ENCODE results near the gene SNX32.
"Not testable (repeated sequence)": the region's sequence is repeated elsewhere in the genome, so short reads cannot be mapped to it uniquely, and the experiment has no call there.

Gene SNX32

DNA sequence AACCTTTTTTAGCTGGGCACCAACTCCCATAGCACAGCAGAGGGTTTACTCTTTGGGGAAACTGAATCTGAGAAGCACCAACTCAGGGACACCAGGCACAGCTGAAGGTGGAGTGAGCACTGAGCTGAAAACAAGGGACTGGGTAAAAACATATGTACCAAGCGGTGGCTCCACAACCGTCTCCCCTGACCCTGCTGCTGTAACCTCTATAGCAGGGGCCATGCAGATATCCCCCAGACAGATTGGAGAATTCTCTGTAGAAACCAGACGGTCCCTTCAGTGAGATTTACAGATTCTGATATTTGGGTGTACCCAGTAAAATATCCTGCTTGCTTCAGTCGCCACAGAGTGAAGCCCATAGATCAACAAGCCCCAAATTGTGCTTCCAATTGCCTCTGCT is 4.3 kb upstream of the SNX32 start:
- no peak for DNase-seq

DNA sequence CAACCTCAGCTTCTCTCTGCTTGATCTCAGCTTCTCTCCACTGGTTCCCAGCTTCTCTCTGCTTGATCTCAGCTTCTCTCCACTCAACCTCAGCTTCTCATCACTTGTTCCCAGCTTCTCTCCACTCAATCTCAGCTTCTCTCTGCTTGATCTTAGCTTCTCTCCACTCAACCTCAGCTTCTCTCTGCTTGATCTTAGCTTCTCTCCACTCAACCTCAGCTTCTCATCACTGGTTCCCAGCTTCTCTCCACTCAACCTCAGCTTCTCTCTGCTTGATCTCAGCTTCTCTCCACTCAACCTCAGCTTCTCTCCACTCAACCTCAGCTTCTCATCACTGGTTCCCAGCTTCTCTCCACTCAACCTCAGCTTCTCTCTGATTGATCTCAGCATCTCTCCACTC is 1.5 kb upstream of the SNX32 start:
- DNase-seq = not testable (repeated sequence)

DNA sequence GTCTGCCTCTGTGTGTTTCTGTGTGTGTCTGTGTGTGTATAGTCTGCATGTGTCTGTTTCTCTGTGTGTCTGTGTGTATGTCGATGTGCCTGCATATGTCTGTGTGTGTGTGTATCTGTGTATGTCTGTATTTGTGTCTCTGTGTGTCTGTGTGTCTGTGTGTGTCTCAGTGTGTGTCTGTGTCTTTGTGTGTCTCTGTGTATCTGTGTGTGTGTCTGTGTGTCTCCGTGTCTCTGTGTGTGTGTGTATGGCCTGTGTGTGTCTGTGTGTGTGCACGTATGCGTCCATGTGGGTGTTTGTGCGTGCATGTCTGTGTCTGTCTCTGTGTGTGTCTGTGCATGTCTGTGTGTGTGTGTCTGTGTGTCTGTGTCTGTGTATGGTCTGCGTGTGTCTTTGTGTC is 439 bp downstream of the SNX32 start:
- no peak for DNase-seq

DNA sequence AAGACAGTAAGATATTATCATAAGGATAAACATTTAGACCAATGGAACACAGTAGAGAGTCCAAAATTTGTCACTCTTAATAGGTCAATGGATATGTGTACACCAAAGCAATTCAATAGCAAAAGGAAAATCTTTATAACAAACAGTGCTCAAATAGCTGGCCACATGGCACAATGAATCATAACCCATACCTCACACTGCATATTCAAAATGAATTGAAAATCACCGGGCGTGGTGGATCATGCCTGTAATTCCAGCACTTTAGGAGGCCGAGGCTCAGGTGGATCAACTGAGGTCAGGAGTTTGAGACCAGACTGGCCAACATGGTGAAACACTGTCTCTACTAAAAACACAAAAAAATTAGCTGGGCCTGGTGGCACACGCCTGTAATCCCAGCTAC is 8.4 kb downstream of the SNX32 start:
- DNase-seq = no peak

DNA sequence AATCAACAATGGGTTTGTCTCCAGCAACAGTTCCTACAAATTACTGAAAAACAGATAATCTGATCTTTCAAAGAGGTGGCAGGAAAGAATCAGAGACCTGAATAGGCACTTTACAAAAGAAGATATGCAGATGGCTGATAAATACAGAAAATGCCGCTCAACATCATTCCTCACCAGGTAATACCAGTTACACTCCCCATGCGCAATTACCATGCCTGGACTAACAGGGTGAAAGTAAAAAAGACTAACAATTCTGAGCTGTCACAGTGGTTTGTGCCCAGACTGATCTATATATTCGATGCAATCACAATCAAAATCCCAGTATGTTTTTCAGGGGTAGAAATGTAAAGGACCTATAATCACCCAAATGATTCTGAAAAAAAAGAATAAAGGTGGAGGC is 10.0 kb downstream of the SNX32 start:
- no peak for DNase-seq

DNA sequence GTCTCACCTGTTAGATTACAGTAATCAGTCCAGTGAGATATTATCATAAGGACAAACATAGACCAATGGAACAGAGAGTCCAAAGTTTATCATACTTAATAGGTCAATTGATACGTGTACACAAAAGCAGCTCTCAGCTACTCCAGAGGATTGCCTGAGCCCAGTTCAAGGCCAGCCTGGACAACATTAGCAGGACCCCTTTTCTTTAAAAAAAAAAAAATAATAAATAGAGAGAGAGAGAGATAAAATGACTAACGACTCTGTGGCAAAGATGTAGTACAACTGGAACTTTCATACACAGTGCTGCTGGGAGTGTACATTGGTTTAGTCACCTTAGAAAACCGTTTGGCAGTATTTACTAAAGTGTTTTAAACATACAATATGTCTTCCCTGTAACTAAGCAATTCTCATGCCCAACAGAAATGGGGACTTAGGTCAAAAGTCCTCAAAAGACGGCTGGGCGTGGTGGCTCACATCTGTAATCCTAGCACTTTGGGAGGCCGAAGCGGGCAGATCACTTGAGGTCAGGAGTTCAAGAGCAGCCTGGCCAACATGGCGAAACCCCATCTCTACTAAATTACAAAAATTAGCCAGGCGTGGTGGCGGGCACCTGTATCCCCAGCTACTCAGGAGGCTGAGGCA is 10.6 kb downstream of the SNX32 start:
- DNase-seq = no peak

DNA sequence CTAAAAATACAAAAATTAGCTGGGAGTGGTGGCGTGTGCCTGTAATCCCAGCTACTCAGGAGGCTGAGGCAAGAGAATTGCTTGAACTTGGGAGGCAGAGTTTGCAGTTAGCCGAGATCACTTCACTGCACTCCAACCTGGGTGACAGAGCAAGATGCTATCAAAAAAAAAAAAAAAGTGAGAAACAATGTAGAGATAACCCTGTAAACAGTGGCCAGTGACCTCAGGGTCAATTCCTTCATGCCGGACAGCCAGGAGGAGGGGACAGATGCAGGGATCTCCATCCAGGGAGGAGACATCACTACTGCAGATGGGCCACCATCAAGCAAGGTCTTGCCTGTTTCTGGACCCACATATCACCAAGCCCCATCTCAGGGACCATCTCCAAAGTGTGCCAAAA is 14.0 kb downstream of the SNX32 start:
- DNase-seq = no peak

DNA sequence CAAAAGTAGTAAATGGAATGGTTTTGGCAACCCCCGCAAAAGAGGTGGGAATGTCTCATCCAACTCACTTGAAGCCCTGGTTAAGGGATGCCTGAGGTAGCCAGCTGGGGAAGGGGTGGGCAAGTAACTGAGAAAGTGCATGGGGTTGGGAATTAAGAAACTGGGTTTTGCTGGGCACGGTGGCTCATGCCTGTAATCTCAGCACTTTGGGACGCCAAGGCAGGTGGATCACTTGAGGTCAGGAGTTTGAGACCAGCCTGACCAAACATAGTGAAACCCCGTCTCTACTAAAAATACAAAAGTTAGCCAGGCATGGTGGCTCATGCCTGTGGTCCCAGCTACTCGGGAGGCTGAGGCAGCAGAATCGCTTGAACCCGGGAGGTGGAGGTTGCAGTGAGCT is 14.9 kb downstream of the SNX32 start:
- DNase-seq = not testable (repeated sequence)

DNA sequence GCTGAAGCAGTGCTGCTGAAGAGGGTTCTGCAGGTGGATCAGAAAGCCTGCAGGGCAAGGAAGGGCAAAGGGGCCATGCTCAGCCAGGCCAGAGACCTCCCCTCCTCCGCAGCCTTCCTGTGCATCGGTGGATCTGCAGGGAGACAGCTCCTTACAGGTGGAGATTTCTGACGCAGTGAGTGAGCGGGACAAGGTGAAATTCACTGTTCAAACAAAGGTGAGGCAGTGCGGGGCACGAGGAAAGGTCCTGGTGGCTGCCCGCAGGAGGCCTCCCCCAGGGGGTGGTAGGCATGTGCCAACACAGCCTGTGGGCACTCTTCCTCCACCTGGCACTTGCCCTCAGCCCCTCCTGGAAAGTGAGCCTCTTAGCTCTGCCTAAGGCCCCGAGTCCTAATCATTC is 15.6 kb downstream of the SNX32 start:
- no peak for DNase-seq

DNA sequence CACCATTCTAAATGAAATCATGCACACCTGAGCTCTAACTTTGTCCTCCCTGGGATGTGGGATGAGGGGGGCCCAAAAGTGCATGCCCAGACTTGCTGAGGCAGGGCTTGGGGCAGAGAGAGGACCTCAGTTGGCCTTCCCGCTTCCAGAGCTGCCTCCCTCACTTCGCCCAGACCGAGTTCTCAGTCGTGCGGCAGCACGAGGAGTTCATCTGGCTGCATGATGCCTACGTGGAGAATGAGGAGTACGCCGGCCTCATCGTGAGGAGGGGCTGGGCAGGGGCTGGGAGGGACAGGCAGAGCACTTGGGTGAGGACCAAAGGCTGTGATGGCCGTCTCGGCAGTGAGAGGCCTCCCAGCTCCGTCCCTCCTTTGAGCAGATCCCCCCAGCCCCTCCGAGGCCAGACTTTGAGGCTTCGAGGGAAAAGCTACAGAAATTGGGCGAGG is 16.0 kb downstream of the SNX32 start:
- no peak for DNase-seq

DNA sequence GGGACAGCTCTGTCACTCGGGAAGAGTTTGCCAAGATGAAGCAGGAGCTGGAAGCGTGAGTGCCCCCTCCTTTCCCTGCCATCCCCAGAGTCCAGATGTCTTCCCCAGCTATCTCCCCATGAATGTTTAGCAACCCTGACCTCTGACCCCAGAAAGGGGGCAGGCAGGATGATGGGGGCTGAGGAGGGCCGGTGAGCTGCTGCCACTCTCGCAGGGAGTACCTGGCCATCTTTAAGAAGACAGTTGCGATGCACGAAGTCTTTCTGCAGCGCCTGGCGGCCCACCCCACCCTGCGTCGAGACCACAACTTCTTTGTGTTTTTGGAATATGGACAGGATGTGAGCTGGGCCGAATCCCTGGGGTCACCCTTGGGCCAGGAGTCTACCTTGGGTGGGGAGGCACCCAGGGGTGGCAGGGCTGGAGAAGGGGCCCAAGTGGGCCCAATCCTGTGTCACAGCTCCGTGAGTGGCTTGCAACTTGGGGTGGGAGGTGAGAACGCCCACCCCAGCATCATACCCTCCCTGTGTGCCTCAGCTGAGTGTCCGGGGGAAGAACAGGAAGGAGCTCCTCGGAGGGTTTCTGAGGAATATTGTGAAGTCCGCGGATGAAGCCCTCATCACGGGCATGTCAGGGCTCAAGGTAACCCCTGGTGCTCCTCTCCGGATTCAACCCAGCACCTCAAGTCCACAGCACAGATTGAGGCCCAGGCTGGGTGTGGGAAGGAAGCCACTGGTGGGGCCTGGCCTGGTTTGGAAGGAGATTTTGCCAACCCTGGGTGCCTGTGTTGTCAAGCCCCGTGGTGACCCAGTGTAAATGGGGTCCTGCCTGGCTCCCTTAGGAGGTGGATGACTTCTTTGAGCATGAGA is 16.7 kb downstream of the SNX32 start:
- DNase-seq = no peak

DNA sequence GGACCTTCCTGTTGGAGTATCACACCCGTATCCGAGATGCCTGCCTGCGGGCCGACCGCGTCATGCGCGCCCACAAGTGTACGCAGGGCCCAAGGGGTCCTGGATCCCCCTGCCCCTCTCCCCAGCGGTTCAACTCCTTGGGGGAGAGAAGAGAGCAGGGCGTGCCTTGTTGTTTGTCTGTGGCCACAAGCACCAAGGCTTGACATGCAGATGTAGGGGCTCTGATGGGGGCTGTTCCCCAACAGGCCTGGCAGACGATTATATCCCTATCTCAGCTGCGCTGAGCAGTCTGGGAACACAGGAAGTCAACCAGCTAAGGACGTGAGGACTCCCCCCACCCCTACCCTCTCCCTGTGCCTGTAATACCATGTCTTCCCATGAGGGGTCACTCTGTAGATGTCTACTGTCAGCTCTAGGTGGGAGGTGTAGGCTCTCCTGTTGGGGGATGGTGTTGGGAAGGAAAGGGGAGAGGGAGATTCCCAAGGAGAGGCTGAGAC is 17.4 kb downstream of the SNX32 start:
- DNase-seq = no peak

DNA sequence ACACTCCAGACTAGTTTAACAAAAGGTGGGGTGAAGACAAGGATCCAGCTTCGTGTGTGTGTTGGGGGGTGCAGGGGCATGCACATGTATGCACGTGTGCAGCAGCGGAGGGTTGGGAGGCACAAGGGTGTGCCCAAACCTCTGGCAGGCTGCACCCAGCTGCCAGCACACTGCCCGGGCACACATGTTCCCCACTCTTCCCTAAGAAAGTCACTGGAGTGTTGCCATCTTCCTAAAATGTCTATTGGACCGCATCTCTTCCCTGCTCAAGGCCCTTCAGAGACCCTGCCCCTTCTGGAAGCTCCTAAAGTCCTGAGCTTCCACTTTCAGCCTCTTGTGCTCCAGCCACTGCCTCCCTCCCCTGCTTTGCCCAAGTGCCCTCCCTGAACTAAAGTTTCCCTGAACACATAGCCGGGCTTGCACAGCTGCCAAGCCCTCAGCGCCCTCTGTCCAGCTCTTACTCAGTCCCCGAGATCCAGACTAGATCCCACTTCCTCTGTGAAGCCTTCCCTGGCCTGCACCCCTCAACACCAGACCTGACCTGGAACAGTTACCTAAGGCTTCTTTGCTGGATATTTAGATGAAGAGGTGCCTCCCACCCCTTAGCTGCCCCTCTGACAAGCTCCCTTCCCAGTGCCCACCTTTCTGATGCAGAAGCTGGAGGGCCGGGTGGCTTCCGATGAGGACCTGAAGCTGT is 18.2 kb downstream of the SNX32 start:
- DNase-seq = no peak

DNA sequence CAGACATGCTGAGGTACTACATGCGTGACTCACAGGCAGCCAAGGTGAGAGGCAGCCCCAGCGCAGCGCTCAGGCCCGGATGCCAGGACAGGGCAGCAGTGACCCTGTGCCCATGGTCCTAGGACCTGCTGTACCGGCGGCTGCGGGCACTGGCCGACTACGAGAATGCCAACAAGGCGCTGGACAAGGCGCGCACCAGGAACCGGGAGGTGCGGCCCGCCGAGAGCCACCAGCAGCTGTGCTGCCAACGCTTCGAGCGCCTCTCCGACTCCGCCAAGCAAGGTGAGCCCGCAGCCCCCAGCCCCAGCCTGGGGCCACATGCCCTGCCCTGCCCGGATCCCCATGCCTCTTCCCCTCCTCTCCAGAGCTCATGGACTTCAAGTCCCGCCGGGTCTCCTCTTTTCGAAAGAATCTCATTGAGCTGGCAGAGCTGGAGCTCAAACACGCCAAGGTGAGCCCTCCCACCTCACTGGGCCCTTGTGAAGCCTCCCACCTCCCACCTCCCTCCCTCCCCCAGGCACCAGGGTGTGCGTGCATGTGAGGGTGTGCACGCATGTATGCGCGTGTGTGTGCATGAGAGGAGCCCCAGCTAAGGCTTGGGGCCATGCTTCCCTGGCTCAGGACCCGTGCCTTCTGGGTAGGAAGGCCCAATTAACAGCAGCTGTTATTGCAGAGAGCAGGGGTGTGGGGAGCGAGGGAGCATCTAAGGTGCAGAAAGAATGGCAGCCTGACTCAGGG is 18.9 kb downstream of the SNX32 start:
- no peak for DNase-seq

DNA sequence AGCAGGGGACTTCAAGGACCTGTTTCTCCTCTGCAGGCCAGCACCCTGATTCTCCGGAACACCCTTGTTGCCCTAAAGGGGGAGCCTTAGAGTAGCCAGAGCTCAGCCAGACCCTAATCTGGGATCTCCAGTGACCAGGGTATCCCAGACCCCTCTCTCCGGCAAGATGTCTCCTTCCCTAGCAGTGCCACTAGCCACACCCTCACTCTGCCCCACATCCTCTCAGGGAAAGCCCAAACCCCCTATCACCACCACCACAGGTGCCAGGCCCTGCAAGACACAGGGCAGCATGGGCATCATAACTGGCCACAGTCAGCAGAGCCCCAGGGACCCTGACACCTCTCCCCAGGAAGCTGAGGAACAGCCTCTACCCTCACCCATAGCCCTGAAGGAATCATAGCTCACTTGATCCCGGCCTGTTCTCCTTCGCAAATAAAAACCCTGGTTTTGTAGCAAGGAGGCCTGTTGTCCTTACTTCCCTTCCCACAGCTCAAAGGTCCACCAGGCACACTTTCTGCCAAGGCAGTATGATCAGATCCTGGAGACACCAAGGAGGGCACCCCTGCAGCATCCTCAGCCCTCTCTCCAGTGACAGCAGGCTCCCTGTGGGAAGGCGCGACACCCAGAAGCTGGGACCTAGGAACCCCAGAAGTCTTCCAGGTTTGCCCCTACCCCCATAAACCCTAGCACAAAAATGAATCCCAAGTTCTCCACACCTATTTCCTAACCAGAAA is 19.6 kb downstream of the SNX32 start:
- no peak for DNase-seq

DNA sequence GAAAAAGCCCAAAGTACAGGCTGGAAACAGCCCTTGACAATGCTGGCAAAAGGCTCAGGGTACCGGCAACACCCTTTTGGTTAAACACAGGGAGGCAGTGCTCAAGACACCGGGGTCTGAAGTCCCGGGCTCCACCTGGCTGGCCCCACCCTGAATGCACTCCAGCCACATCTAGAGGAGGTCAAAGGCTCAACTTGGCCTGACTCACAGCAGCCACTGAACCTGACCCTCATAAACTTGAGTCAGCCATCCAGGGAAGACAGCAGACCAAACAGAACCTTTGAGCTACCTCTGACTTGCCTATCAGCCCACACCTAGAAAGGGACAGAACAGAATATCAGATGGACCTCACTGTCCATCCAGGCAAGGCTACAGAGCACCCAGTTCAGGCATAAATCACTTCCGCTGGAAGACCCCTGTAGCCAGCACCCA is 20.4 kb downstream of the SNX32 start:
- no peak for DNase-seq

DNA sequence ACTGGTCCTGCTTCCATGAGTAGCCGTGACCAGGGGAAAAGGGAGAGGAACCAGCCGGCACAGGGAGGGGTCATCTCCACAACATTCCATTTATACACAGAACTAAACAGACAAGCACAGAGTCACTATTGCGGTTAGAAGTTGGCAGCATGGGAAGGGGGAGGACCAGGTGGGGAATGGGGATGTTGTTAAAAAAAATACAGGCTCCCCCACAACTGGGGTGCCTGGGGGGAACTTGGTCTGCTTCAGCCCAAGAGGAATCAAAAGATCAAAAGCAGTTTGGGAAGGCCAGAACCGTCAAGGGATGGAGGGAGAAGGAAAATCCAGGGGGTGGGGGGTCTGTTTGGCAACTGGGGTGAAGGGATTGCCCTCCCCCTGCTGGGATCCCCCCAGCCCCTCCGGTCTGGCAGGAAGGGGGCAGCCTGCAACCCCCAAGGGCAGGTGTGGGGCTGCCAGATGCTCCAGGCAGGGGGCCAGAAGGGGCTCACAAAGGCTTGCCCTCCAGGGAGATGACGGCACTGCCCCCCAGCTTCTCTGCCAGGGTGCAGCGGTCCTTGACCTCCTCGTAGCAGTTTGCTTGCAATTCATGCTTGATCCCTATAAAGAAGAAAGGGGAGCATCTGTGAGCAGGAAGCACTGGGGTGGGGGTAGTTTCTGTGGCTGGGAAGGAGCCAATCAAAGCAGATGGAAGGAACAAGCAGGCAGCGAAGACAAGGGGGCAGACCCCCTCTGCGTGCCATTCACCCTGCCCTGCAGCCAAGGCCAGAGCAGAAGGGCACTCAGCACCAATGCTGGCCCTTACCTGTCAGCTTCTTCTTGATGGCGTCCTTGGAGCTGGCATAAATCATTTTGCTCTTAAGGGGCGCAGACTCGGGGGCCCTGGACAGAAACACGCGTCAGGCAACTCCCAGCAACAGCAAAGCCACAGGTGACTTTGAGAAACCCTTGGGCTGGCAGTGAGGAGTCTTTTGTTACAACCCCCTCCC is 21.4 kb downstream of the SNX32 start:
- no peak for DNase-seq

DNA sequence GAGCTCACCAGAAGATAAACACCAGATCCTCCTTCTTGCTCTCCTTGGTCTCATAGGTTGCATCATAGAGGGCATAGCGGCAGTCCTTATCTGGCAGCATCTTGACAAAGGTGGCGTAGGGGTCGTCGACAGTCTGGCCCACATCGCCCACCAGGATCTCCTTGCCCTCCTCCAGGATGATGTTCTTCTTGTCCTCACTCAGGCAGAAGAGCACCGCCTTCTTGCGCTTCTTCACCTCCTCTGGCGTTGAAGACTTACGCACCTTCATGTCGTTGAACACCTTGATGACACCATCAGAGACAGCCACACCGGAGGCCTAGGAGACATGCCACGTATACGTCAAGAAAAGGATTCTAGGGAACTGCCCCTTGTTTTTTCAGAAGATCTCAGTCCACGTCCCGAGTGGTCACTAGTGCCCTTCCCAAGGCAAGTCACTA is 22.2 kb downstream of the SNX32 start:
- DNase-seq = no peak

DNA sequence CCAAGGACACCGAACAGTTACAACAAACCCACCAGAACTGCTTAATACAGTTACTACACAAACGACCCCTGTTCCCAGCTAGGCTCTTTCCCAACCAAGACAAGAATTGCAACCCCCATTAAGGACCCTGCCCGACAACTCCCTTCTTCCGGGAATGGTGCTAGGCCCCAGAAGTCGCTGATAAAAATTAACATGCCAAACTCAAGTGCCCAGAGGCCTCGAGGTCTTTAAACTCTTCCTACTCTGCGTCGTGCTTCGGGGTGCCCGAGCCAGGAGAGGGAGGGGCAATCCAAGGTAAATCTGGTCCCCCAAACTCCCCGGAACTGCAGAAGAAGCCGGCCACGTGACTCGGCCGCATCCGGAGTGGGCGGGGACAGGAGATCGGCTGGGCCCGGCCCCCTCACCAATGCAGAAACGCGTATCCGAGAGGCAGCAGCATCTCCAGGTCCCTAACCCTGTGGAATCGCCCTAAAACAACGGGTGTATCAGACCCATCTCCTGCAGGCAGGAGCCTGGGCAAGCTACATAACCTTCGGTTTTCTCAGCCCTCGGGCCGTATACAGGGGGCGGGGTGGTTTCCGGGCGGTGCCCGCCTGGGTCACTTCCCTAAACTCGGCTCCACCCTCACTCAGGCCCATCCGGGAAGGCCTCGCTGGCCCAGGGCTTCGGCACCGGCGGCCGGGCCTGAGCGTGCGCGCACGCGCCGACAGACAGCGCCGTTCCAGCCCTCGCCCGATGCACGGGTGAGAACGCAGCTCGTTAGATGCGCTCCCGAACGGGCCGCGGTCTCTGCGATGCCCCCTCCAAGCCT is 23.1 kb downstream of the SNX32 start:
- DNase-seq = peak; percentile 83

DNA sequence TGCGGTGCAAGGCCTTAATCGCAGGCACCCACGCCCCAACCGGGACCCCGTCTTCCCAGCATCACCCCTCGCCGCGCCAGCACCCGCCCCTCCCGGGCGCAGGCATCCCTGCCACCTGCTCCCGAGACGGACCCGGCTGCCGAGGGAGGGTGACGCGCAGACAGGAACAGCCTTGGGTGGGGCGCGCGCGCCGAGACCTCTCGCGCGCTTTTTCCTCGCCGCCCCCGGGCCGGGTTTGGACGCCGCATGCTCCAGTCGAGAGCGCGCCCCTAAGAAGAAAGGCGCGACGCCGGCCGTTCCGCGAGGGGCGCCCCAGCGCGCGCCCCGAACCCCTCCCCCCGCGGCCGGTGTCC is 23.7 kb downstream of the SNX32 start:
- peak; percentile 69 for DNase-seq

Data from activated naive CD4-positive, alpha-beta T cell treated with anti-CD3 and anti-CD28 coated beads, Interleukin-2, amount 50 U/mL, for 16 hours (primary cell).